SKM-1 treated with dmso at 0.1 percent for 144 hours (cell line): ENCODE data around the gene RPL11.
"Not testable (repeated sequence)": the region's sequence is repeated elsewhere in the genome, so short reads cannot be mapped to it uniquely, and the experiment has no call there.

Experiments used
- DNase-seq: peaks from one replicate; lab custom pipeline; 2025; ENCODE audit not compliant: unreplicated experiment; lab: John Stamatoyannopoulos, UW

The RPL11 gene

DNA sequence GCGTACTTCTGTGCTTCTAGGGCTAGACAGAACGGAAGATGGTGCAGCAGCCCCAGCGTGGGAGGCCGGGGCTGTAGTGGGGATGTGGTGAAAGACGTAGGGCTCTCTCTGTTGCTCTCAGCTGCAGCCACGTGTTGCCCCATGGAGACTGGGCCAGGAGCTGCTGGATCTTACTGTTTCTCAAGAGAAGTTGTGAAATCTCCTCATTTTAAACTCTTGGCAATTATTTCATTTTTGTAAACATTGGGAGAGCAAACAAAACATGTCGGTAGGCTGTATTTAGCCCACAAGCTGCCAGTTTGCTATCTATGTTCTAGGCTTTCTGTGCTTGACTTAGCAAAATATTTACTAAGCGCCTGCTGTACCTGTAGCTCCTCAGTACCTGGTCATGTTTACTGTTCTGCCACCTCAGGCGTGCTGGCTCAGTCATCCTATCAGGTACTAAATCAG, 35.8 kb downstream of the RPL11 start:
- DNase-seq: peak; percentile 80

DNA sequence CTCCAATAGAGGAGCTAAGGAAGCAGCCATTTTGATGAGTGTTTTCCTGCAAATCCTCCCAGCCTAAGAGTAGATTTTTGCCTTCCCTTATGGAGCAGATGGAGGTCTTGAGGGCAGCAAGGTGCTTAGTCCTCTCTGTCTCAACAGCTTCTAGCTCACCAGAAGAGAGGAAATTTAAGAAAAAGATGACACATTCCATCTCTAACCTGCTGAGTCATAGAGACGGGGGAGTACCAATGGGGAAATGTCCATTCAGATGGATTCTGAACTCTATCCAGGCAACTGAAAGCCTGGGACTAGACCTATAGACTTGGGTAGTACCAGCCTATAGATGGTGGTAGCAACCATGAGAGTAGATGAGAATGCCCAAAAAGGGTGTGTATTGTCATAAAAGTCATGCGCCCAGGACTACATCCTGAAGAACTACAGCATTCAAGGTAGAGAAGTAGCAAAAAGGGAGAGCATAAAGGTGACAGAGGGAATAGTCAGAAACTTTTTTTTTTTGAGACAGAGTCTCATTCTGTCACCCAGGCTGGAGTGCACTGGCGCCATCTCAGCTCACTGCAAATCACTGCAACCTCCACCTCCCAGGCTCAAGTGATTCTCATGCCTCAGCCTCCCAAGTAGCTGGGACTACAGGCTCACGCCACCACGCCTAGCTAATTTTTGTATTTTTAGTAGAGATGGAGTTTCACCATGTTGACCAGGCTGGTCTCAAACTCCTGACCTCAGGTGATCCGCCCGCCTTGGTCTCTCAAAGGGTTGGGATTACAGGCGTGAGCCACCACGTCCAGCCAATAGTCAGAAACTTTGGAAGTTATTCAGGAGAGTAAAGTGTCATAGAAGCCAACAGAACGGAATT, 41.0 kb downstream of the RPL11 start:
- DNase-seq: no peak

DNA sequence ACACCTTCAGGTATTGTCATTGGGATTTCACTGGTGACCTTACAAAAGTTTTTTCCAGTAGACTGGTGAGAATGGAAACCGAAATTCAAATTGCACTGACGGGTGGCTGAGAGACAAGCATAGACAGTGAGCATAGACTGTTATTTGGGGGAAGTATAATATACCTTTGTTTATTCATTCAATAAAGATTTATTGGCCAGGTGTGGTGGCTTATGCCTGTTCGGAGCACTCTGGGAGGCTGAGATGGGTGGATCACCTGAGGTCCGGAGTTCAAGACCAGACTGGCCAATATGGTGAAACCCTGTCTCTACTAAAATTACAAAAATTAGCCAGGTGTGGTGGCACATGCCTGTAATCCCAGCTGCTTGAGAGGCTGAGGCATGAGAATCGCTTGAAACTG, 41.7 kb downstream of the RPL11 start:
- not testable (repeated sequence) for DNase-seq

- no peak for DNase-seq
These were observed 45.0 kb downstream of the RPL11 start for GRCh38 chr1:23736437-23737134.

- DNase-seq: no peak
These were observed 50.0 kb downstream of the RPL11 start for GRCh38 chr1:23741609-23742008.

GRCh38 chr1:23742670-23743286, 51.2 kb downstream of the RPL11 start:
- no peak for DNase-seq

DNA sequence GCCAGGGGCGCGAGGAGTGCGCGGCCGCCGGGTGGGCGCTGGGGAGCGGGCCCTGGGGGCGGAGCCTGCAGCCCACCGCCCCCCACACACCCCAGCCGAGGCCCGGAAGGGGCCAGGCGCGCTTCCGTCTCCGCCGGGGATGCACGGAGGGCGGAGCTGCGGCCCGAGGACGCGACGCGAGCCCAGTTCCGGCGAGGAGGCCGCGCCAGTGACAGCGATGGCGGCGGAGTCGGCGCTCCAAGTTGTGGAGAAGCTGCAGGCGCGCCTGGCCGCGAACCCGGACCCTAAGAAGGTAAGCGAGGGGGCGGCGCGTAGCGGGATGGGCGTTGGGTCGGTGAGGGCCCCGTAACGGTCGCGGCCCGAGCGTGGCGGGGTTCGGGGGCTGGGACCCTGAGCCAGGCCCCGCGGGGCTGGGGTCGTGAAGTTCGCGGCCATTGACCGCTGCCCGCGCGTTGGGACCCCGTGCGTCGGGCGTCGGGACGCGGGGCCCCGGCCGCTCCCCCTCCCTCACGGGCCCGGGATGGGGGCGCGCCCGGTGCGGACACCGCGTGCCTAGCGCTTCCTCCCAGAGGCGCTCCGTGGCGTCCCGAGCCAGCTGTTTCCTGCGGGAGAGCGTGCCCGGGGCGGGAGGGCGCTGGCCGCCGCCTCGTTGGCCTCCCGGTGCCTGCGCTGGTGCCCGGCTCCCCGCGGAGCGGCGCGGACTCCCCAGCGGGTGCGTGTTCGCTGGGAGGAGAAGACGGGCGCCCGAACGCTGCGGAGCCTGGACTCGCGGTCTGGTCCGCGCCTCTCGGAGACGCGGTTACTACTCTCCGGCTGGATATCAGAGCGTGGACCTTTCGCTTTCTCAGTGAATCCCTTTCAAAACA, 51.9 kb downstream of the RPL11 start, which contains the start of gene ELOA:
Gene ELOA, plus strand, starts transcription at position 185 of the 866 bp plus-strand sequence. Its CDS starts 33 bp downstream, at position 218.
- peak; percentile 52 for DNase-seq

DNA sequence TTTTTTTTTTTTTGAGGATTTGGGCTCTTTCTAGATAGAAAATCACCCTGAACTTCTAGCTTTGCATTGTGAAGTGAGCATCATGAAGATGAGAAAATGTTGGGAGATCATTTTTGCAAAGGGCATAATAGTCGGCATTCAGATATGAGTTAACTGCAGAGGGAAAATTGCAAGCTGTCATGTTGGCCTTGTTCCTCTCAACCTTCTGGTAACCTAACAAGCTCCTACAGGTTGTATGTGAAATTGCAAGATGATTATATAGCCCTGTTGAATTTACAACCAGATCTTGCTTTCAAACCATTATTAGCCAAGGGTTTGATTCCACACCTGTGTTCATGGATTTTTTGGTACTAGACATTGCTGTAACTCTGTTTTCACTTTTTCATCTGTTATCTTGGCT, 53.9 kb downstream of the RPL11 start:
- peak; percentile 61 for DNase-seq
